Lower lobe of right lung (tissue), 2 donors: Measurements from ENCODE around the gene CCNL2. TPM values are rescaled to one million over a fixed set of nuclear protein-coding genes. Genes with fewer than 3 reads are reported as not detected.

Experiments used
- ATAC-seq, 2 donors: fragments of 200-7000 bp; cut with Tn5 transposase; one replicate each; pipeline ENCODE4 v1.9.1; 2020 to 2022; ENCODE audit warnings: mild to moderate bottlenecking in 2 of 2, moderate library complexity in 2 of 2
- DNase-seq: peaks from one replicate; pipeline ENCODE4 v3.0.0-alpha.2; 2020
- H3K27ac ChIP-seq: fragments of 200-600 bp; one replicate; pipeline ENCODE4 v1.8.0; 2022
- H3K27me3 ChIP-seq: fragments of 200-600 bp; one replicate; pipeline ENCODE4 v1.8.0; 2022; ENCODE audit warnings: low read depth
- H3K36me3 ChIP-seq: fragments of 200-600 bp; one replicate; pipeline ENCODE4 v1.8.0; 2022; ENCODE audit warnings: mild to moderate bottlenecking
- H3K4me1 ChIP-seq: fragments of 200-600 bp; one replicate; pipeline ENCODE4 v1.8.0; 2022
- H3K4me3 ChIP-seq: fragments of 200-600 bp; one replicate; pipeline ENCODE4 v1.8.0; 2022; ENCODE audit warnings: mild to moderate bottlenecking
- H3K9me3 ChIP-seq: fragments of 200-600 bp; one replicate; pipeline ENCODE4 v1.8.0; 2022
- intact Hi-C: fragments of 100-400 bp; cut with DNase I; formaldehyde crosslinking; loops from one replicate; pipeline ENCODE4 v1.11.0; 2022
- total RNA-seq: library from RNA; stranded (reverse); fragmentation: NEBNext Ultra II Directional; extraction: Animal tissue kit (Norgen Biotek cat#: 25700); gene quantifications from one replicate; pipeline ENCODE4 v1.2.1, GENCODE V29; 2021
- TF ChIP-seq, protein P1 (sequence below): fragments of 200-600 bp; IDR thresholded peaks from one replicate; pipeline ENCODE4 v1.8.0; 2022; ENCODE audit warnings: antibody characterized with exemption, mild to moderate bottlenecking
- donor health status: DM: no; HTN: yes; CAD: no; lungs with severe emphysema.

The CCNL2 gene
- total RNA-seq, 1 donor from 2014 or later: 165 TPM

DNA sequence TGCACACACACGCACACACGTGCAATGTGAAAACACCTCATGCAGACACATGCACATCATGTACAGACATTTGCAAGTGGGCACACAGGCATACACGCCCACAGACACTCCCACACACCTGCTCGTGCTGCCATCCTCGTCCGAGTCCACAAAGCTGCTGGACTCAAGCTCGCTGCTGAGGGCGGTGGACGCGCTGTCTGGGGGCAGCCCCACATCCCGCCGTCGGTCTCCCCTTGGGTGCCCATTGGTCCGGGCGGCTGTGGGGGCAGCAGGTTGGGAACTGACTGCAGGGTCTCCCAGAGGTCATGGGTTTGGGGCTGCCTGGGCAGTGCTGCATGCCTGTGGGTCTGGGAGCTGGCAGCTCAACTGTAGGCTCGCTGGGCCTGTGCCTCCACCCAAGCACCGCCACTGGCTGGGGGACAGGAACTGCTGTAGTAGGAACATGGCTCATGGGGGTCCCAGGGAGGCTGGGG, 57.5 kb downstream of the CCNL2 start:
- H3K36me3 ChIP-seq: peaks cover 39% of the 10 kb centered on the region
- peaks cover 23% of the 10 kb centered on the region for H3K4me1 ChIP-seq
- TF ChIP-seq, protein P1, sequence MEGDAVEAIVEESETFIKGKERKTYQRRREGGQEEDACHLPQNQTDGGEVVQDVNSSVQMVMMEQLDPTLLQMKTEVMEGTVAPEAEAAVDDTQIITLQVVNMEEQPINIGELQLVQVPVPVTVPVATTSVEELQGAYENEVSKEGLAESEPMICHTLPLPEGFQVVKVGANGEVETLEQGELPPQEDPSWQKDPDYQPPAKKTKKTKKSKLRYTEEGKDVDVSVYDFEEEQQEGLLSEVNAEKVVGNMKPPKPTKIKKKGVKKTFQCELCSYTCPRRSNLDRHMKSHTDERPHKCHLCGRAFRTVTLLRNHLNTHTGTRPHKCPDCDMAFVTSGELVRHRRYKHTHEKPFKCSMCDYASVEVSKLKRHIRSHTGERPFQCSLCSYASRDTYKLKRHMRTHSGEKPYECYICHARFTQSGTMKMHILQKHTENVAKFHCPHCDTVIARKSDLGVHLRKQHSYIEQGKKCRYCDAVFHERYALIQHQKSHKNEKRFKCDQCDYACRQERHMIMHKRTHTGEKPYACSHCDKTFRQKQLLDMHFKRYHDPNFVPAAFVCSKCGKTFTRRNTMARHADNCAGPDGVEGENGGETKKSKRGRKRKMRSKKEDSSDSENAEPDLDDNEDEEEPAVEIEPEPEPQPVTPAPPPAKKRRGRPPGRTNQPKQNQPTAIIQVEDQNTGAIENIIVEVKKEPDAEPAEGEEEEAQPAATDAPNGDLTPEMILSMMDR: no peak
- H3K4me3 ChIP-seq: no peak overlapping the region
- no peak for DNase-seq
- intact Hi-C loops: no loop called here
- no peaks in the 10 kb centered on the region for H3K9me3 ChIP-seq
- ATAC-seq: no peak
- no peaks in the 10 kb centered on the region for H3K27me3 ChIP-seq
- H3K27ac ChIP-seq: no peak overlapping the region

DNA sequence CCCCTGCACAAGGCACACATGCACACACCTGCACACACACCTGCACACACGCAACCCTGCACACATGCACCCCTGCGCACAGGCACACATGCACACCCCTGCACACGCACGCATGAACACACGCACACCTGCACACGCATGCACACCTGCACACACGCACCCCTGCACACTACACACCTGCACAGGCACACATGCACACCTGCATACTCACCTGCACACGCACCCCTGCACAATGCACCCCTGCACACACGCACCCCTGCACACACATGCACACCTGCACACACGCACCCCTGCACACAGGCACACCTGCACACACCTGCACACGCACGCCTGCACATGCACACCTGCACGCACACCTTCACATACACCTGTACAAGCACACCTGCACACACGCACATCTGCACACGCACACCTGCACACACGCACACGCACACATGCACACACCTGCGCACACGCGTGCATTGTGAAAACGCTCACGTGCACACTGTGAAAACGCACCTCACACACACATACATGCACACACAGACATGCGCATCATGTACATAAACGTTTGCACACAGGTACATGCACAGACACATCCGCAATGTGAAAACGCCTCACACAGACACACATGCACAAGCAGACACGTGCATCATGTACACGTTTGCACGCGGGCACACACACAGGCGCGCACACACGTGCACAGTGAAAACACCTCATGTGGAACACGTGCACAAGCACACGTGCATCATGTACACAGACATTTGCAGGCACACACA, 58.2 kb downstream of the CCNL2 start:
- Histone ChIP-seq H3K4me1 (peaks cover 16% of the 10 kb centered on the region), H3K9me3 (no peaks in the 10 kb centered on the region), H3K27ac (no peak overlapping the region), H3K27me3 (no peaks in the 10 kb centered on the region), H3K36me3 (peaks cover 46% of the 10 kb centered on the region), H3K4me3 (no peak overlapping the region)
- ATAC-seq: no peak
- TF ChIP-seq, protein P1: no peak
- intact Hi-C loops: no loop called here
- DNase-seq: no peak

DNA sequence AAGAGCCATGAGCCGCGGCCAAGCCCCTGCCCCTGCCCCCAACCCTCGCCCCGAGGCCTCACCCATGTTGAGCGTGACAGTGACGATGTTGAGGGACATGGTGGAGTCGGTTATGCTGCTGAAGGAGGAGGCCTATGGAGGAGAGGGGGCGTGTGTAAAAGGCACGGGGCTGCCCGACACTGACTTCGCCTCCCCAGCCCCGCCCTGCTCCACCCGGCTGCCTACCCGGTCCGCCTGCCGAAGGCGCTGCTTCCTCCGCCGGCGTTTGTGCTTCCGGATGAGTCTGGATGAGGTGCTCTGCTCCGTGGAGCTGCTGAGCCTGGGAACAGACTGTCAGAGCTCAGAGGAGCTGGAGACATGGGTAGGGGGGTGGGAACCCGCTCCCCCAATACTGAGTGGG, 59.0 kb downstream of the CCNL2 start:
- DNase-seq: no peak
- no peak for ATAC-seq
- Histone ChIP-seq H3K9me3 (no peaks in the 10 kb centered on the region), H3K4me1 (peaks cover 9% of the 10 kb centered on the region), H3K27me3 (no peaks in the 10 kb centered on the region), H3K4me3 (no peak overlapping the region), H3K27ac (no peak overlapping the region), H3K36me3 (peaks cover 50% of the 10 kb centered on the region)
- intact Hi-C loops: no loop called here
- TF ChIP-seq, protein P1: no peak

DNA sequence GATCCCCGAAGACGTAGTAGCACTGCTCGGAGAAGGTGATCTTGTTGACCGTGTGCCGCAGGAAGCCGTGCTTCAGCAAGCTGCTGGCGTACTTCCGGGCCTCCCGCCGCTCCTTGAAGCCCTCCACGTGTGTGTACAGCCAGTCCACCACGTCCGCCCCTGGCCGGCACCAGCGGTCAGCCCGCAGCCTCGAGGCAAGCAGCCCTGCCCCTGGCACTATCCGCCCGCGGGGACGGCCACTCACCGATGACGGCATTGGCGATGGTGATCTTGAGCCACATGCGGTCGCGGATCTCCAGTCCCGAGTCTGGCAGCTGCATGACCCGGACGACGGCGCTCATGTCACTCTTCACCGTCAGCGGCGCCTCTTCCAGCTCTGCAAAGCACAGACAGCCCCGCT, 60.9 kb downstream of the CCNL2 start:
- H3K4me1 ChIP-seq: no peaks in the 10 kb centered on the region
- H3K9me3 ChIP-seq: no peaks in the 10 kb centered on the region
- H3K36me3 ChIP-seq: peaks cover 50% of the 10 kb centered on the region
- ATAC-seq (no peak), DNase-seq (no peak)
- TF ChIP-seq, protein P1: no peak
- no peak overlapping the region for H3K27ac ChIP-seq
- H3K27me3 ChIP-seq: no peaks in the 10 kb centered on the region
- intact Hi-C loops: no loop called here
- no peak overlapping the region for H3K4me3 ChIP-seq

DNA sequence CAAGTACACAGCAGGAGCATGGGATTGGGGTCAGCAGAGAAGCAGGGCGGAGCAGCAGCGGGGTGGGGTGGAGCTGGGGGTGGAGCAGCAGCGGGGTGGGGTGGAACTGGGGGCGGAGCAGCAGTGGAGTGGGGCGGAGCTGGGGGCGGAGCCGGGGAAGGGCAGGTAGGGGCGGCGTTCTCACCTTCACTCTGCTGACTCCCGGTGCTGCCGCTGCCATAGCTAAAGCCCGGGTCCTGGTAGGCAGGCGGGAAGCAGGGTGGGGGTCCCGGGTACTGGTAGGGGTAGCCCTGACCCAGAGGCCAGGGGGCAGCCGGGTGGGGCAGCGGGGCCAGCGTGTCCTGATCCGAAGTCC, 61.4 kb downstream of the CCNL2 start:
- no peaks in the 10 kb centered on the region for H3K27me3 ChIP-seq
- no peaks in the 10 kb centered on the region for H3K4me1 ChIP-seq
- DNase-seq (no peak), ATAC-seq (peak; percentile 21 to 28)
- intact Hi-C loops: no loop called here
- H3K9me3 ChIP-seq: no peaks in the 10 kb centered on the region
- TF ChIP-seq, protein P1: no peak
- H3K4me3 ChIP-seq: no peak overlapping the region
- no peak overlapping the region for H3K27ac ChIP-seq
- H3K36me3 ChIP-seq: peaks cover 50% of the 10 kb centered on the region
